HuH-7.5 (cell line): Measurements from ENCODE around the gene TRABD2B.

Source experiments
- DNase-seq: peaks from one replicate; pipeline ENCODE4 v3.0.0; 2011; ENCODE audit warnings: low spot score

TRABD2B gene

DNA sequence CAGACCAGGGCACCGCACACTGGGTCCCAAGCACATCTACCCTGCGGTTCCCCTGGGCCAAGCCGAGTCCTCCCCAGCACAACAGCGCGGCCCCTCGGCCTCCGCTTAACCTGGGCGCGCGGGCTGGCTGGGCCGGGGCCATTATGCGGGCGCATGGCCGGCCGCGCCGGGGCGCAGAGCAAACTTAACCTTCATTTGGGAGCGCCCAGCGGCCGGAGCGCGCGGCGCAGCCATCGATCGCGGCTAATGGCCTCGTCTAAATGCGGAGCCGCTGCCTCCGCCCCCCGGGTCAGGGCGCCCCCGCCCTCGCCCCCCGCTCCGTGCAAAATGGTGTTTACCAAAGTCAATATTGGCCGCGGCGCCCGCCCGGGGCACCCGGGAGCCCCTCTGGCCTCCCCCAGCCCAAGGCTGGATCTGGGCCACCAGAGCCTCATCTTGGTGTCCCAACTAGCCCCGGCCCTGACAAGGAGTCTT lies 272.1 kb downstream of the TRABD2B start:
- no peak for DNase-seq

DNA sequence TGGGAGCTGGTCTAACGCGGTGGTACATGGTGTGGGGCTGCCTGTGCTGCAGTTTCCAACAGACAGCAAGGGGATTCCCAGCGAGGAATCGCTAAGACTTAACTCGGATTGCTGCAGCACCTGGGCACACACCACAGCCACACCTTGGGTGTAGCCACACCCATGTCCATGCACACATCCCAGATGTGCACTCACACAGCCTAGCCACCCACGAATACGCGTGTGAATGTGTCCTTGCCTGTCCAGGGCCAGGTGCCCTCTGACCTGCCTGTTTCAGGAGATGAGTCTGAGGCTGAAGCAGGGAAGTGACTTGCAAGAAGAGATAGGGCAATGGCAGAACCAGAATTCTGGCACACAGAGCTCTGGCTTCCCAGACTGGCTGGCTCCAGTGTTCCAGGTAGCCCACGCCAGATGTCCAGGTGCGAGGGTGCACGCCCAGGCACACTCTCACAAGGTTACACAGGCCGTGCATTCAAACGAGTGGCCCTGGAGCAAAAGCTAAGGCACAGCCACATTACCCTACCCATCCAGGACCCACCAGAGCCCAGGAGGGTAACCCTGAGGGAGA lies 272.7 kb downstream of the TRABD2B start:
- no peak for DNase-seq

- DNase-seq, result no peak
These were observed 274.1 kb downstream of the TRABD2B start for GRCh38 chr1:47722909-47723580.

DNA sequence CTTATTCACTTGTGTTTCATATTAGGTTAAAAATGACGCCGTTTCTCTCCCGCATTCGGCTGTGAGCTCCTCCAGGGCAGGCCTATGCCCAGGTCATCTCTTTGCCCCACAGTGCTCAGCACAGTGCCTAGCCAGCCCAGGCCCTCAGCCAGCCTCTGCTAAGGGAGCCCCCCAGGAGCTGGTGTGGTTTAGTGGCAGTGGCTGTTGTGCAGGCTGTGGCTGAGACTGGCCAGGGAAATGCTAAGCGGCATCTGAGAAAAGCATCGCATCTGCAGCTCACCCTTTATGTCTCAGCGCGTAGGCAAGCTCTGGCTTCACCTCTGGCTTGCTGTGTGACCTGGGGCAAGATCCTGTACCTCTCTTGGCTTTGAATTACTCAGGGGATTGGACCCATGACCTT lies 275.1 kb downstream of the TRABD2B start:
- no peak for DNase-seq

GRCh38 chr1:47720111-47720510 lies 277.1 kb downstream of the TRABD2B start:
- DNase-seq, result no peak

DNA sequence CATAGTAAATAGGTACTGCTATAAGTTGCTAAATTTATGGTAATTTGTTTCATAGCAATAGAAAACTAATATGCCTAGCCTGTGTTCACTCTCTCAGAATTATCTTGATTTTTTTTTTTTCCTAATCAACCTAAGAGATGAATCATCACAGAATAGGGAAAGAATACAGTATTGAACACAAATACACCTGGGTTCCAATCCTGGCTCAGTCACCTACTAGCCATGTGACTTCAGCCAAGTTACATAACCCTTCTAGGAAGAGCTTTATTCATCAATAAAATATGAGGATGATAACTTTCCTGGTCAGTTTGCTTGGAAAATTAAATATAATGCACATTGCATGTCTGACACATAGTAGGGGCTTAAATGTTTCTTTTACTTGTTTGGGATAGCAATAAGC lies 279.8 kb downstream of the TRABD2B start:
- no peak for DNase-seq

- no peak for DNase-seq
These were observed 283.0 kb downstream of the TRABD2B start for GRCh38 chr1:47713975-47714767.

DNA sequence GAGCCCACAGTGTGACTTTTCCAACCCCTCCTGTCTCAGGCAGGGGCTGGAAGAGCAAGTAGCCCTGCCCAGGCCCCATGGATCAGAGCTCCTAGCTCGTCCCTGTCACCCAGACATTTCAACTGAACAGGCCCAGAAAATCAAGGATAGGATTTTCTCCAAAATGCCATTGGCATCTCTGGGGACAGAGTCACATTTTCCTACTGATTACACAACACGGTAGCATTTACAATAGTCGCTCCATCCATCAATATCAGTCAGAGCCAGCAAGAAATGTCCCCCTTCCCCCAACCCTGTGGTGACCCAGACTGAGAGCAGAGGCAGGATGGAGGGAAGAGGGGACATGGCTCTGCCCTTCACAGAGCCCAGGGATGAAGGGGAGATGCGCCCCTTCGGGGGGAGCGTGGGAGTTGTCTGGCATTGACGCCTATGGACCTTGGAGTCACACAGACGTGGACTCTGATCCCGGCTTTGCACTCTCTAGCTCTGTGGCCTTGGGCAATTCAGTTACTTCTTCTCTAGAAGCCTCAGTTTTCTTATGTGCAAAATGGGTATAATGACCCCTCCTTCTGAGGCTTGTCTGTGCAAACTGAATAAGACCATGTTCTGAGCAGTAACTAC lies 283.7 kb downstream of the TRABD2B start:
- DNase-seq, result no peak

DNA sequence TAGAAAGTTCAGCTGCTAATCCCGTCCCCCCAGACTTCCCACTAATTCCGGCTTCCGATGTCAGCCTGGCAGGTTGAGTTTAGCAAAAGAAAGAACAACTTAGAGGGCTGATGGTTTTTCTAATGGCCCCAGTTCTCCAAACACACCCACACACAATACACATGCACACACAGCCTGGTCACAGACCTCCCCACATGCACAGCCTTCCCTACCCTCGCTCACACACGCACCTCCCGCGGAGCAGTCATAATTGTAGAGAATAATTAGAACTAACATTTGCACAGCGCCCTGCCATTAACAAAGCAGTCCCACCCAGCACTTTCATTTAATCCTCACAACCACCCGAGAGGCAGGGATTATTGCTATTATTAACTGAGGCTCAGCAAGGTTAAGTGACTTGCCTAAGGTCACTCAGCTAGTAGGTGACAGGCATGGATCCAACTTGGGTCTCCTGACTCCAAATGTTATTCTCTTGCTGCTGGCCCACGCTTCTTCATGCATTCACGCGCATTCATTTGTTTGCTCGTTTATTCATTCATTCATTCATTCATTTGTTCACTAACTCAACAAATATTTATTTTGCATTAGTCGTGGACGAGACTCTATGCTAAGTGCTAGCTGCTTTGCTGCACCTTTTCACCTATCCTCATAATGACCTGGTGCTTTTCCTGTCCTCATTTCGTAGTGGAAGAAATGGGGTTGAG lies 284.4 kb downstream of the TRABD2B start:
- no peak for DNase-seq

- no peak for DNase-seq
These were observed 285.2 kb downstream of the TRABD2B start for GRCh38 chr1:47711848-47712492.

DNA sequence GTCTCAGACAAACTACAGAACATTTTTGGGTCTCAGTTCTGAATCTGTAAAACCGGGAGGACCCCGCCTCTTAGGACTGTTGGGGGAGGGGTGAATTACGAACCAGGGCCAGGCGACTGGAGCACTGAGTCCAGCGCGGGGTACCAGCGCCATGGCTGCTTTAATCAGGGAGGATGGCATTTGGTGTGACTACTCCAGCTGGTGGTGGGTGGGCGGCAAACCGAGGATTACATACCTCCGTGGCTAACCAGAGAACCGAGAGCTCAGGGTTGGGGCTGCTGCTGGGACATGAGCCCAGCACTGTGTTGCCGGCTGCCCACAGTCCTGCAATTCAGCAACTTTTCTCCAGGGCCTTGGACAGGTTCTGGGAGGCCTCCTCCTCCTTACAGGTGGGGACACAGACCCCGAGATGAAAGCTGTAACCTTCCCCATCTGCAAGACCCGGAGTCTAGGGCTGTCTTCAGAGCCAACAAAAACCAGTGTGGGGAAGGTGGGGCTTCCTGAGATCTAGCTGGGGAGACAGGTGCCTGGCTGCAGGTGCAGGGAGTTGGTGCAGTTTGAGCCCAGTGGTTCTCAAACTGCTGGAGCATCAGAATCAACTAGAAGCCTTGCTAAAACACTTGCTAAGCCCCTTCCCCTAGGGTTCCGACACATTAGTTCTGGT lies 285.9 kb downstream of the TRABD2B start:
- DNase-seq, result no peak
